Endodermal cell (in vitro differentiated cells): ENCODE measurements around the gene NUB1. TPM values are rescaled to one million over a fixed set of nuclear protein-coding genes. Genes with fewer than 3 reads are reported as not detected.

ENCODE experiments used
- DNase-seq: peaks from one replicate; pipeline ENCODE4 v3.0.0-alpha.2; 2017
- H3K27ac ChIP-seq: 2 replicates; pipeline ENCODE4 v1.5.1; 2013; ENCODE audit warnings: mild to moderate bottlenecking, low read depth, low read length, moderate library complexity
- H3K27me3 ChIP-seq: 2 replicates; pipeline ENCODE4 v1.6.1; 2013; ENCODE audit warnings: mild to moderate bottlenecking, low read length, moderate library complexity; ENCODE audit not compliant: insufficient read depth, control insufficient read depth, poor library complexity, severe bottlenecking
- H3K36me3 ChIP-seq: 2 replicates; pipeline ENCODE4 v1.7.0; 2013; ENCODE audit warnings: mild to moderate bottlenecking, low read length, moderate library complexity; ENCODE audit not compliant: control insufficient read depth, insufficient read depth
- H3K4me1 ChIP-seq: one replicate; pipeline ENCODE4 v1.7.0; 2013; ENCODE audit warnings: low read length; ENCODE audit not compliant: control insufficient read depth, insufficient read depth
- H3K4me3 ChIP-seq: 2 replicates; pipeline ENCODE4 v1.5.1; 2013; ENCODE audit warnings: mild to moderate bottlenecking, low read length, moderate library complexity
- H3K9ac ChIP-seq: 2 replicates; pipeline ENCODE4 v1.6.1; 2013; ENCODE audit warnings: mild to moderate bottlenecking, low read length, moderate library complexity; ENCODE audit not compliant: poor library complexity, severe bottlenecking; ENCODE audit errors: extremely low read depth
- H3K9me3 ChIP-seq: 2 replicates; pipeline ENCODE4 v1.6.1; 2013; ENCODE audit warnings: mild to moderate bottlenecking, low read length, moderate library complexity; ENCODE audit not compliant: control insufficient read depth
- H3K27ac Mint-ChIP-seq: 2 replicates; pipeline ENCODE4 v1.8.0; 2020; ENCODE audit warnings: mixed read lengths
- H3K27me3 Mint-ChIP-seq: 2 replicates; pipeline ENCODE4 v1.8.0; 2021; ENCODE audit warnings: mild to moderate bottlenecking, mixed read lengths; ENCODE audit not compliant: insufficient read depth
- H3K36me3 Mint-ChIP-seq: 2 replicates; pipeline ENCODE4 v1.8.0; 2020; ENCODE audit warnings: low read depth, mixed read lengths
- H3K4me1 Mint-ChIP-seq: 2 replicates; pipeline ENCODE4 v1.8.0; 2020; ENCODE audit warnings: mixed read lengths
- H3K4me3 Mint-ChIP-seq: 2 replicates; pipeline ENCODE4 v1.8.0; 2020; ENCODE audit warnings: mild to moderate bottlenecking, moderate library complexity, mixed read lengths
- H3K9me3 Mint-ChIP-seq: 2 replicates; pipeline ENCODE4 v1.8.0; 2020; ENCODE audit warnings: mild to moderate bottlenecking, mixed read lengths
- CTCF ChIP-seq: fragments of 200-600 bp; sonication (generic); conservative IDR thresholded peaks from 2 replicates; pipeline ENCODE4 v1.5.0; 2021; ENCODE audit warnings: antibody characterized with exemption, mild to moderate bottlenecking
- WGBS, 2 experiments: methylation state at CpG; one replicate each; pipeline versions ENCODE4 v1.1.5 to v1.1.7; 2013; ENCODE audit warnings: missing lambda C conversion rate in 2 of 2, mixed read lengths in 1 of 2; ENCODE audit not compliant: insufficient coverage in 1 of 2, insufficient read length in 1 of 2; 5-methylcytosine and 5-hydroxymethylcytosine counted together
- total RNA-seq, 2 donors: library from RNA; stranded (reverse); fragmentation: NEBNext Ultra II Directional in 1 of 2; extraction: Animal tissue kit (Norgen Biotek cat#: 25700) in 1 of 2; gene quantifications; 2 replicates in 1 of 2; 3 replicates in 1 of 2; pipeline ENCODE4 v1.2.1, GENCODE V29; 2021

NUB1 gene
- total RNA-seq, 2 donors from 2014 or later, result 50.2 to 64.7 TPM

GRCh38 chr7:151342102-151342646, 562 bp downstream of the NUB1 start:
- Histone ChIP-seq H3K4me1 (no peaks in the 10 kb centered on the region), H3K9ac (peak overlapping the region; percentile 76), H3K36me3 (peaks cover 24% of the 10 kb centered on the region), H3K4me3 (peak overlapping the region; percentile 98), H3K9me3 (no peaks in the 10 kb centered on the region), H3K27me3 (no peaks in the 10 kb centered on the region), H3K27ac (no peak overlapping the region)
- H3K27me3 Mint-ChIP-seq, result peaks cover 11% of the 10 kb centered on the region
- peaks cover 2% of the 10 kb centered on the region for H3K4me1 Mint-ChIP-seq
- peaks cover 20% of the 10 kb centered on the region for H3K36me3 Mint-ChIP-seq
- no peak overlapping the region for H3K27ac Mint-ChIP-seq
- DNase-seq, result no peak
- TF ChIP-seq CTCF, result no peak
- 28 to 30% methylated on average over 10 to 11 of the region's 11 CpGs for whole genome bisulfite sequencing, 2 experiments
- peaks cover 3% of the 10 kb centered on the region for H3K9me3 Mint-ChIP-seq
- peak overlapping the region; percentile 68 for H3K4me3 Mint-ChIP-seq

GRCh38 chr7:151342811-151343210, 1.2 kb downstream of the NUB1 start:
- no peak overlapping the region for H3K9ac ChIP-seq

DNA sequence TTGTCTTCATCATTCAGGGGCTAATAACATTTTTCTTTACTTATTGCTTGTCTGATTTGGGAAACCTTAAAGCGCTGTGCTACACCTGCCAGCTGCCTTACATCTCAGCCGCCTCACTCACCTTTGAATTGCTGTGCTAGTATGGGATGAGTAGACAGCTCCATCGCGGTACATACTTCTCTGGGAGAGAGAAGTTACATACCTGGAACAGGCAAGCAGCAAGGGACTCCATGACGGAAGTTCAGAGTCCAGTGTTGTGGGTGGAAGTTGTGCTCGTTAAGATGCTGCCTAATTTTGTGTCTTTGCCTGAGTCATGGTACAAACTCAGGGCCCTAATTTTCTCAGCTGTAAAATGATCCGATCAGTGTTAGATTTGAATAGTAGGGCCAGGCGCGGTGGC, 1.9 kb downstream of the NUB1 start:
- 97 to 100% methylated on average over 4 to 9 of the region's 9 CpGs for WGBS, 2 experiments
- peaks cover 10% of the 10 kb centered on the region for H3K27me3 Mint-ChIP-seq
- H3K4me1 Mint-ChIP-seq, result peaks cover 2% of the 10 kb centered on the region
- Histone ChIP-seq H3K27me3 (no peaks in the 10 kb centered on the region), H3K4me1 (no peaks in the 10 kb centered on the region), H3K36me3 (peaks cover 33% of the 10 kb centered on the region), H3K9ac (no peak overlapping the region), H3K4me3 (no peak overlapping the region), H3K27ac (no peak overlapping the region), H3K9me3 (no peaks in the 10 kb centered on the region)
- DNase-seq, result no peak
- H3K27ac Mint-ChIP-seq, result no peak overlapping the region
- peak overlapping the region; percentile 68 for H3K4me3 Mint-ChIP-seq
- peaks cover 3% of the 10 kb centered on the region for H3K9me3 Mint-ChIP-seq
- TF ChIP-seq CTCF, result no peak
- peaks cover 26% of the 10 kb centered on the region for H3K36me3 Mint-ChIP-seq

More at GRCh38 chr7:151342811-151343210, 1.2 kb downstream of the NUB1 start:
- no peaks in the 10 kb centered on the region for H3K9me3 ChIP-seq
- peaks cover 3% of the 10 kb centered on the region for H3K9me3 Mint-ChIP-seq
- H3K27me3 Mint-ChIP-seq, result peaks cover 10% of the 10 kb centered on the region
- no peaks in the 10 kb centered on the region for H3K4me1 ChIP-seq
- no peaks in the 10 kb centered on the region for H3K27me3 ChIP-seq
- peaks cover 28% of the 10 kb centered on the region for H3K36me3 ChIP-seq
- H3K36me3 Mint-ChIP-seq, result peaks cover 24% of the 10 kb centered on the region
- H3K4me3 ChIP-seq, result peak overlapping the region; percentile 98
- 92 to 96% methylated on average over 2 to 8 of the region's 8 CpGs for WGBS, 2 experiments
- peak overlapping the region; percentile 68 for H3K4me3 Mint-ChIP-seq
- peaks cover 2% of the 10 kb centered on the region for H3K4me1 Mint-ChIP-seq
- DNase-seq, result no peak
- H3K27ac ChIP-seq, result no peak overlapping the region
- TF ChIP-seq CTCF, result peak; percentile 16
- H3K27ac Mint-ChIP-seq, result no peak overlapping the region
